Measurements from ENCODE around the gene CCDC33.

- no peak for TF ChIP-seq CTCF (IDR thresholded peaks at IDR 0.05 in 2 of 3, conservative IDR thresholded peaks at IDR 0.05 in 1 of 3; ENCODE audit: borderline replicate concordance in 1 of 3, insufficient read depth in 1 of 3, low read depth in 2 of 3, low read length in 2 of 3)
- TF ChIP-seq POLR2AphosphoS5 (IDR thresholded peaks at IDR 0.05; ENCODE audit: low read depth, low read length), result no peak
Measured at GRCh38 chr15:74376825-74377581, 140.9 kb downstream of the CCDC33 start.

Data from HCT116 (cell line).